A673 (cell line): ENCODE data around the gene MYCL. TPM values are rescaled to one million over a fixed set of nuclear protein-coding genes. Genes with fewer than 3 reads are reported as not detected.

Experiments used
- BruUV-seq: library from RNA; stranded (reverse); fragments of 400-500 nt; replicated peaks from 2 replicates; lab custom pipeline; 2021; lab: Mats Ljungman, UMichigan
- CTCF ChIA-PET: fragments of 300-600 bp; sonication (Branson Sonifier 250); formaldehyde crosslinking; loops from one replicate; lab custom pipeline; 2022; ENCODE audit warnings: antibody characterized with exemption; lab: Charles Lee
- POLR2A ChIA-PET: fragments of 300-600 bp; sonication (Branson Sonifier 250); formaldehyde crosslinking; loops from one replicate; lab custom pipeline; 2022; ENCODE audit warnings: antibody characterized with exemption; ENCODE audit not compliant: low non-redundant PET; lab: Charles Lee
- DNase-seq: peaks from one replicate; pipeline ENCODE4 v3.0.0-alpha.2; 2015; ENCODE audit warnings: low spot score
- H3K27ac ChIP-seq: fragments of 200-600 bp; sonication (generic); 2 replicates; pipeline ENCODE4 v1.5.1; 2016; ENCODE audit warnings: mixed run types, low read depth, mild to moderate bottlenecking, mixed read lengths, antibody characterized with exemption, low read length; ENCODE audit not compliant: poor library complexity, severe bottlenecking
- H3K27me3 ChIP-seq: fragments of 200-600 bp; sonication (generic); replicated peaks from 2 replicates; pipeline ENCODE4 v1.6.1; 2017; ENCODE audit warnings: mixed run types, low read depth, mild to moderate bottlenecking, mixed read lengths, antibody characterized with exemption, low read length; ENCODE audit not compliant: insufficient read depth, poor library complexity
- H3K36me3 ChIP-seq: fragments of 200-600 bp; sonication (generic); 2 replicates; pipeline ENCODE4 v1.6.1; 2016; ENCODE audit warnings: mixed run types, mild to moderate bottlenecking, mixed read lengths, antibody characterized with exemption, low read length; ENCODE audit not compliant: insufficient read depth, poor library complexity, severe bottlenecking
- H3K4me1 ChIP-seq: fragments of 200-600 bp; sonication (generic); 2 replicates; pipeline ENCODE4 v1.6.1; 2017; ENCODE audit warnings: mixed run types, mild to moderate bottlenecking, mixed read lengths, antibody characterized with exemption, low read length; ENCODE audit not compliant: insufficient read depth, poor library complexity, severe bottlenecking
- H3K4me3 ChIP-seq: fragments of 200-600 bp; sonication (generic); 2 replicates; pipeline ENCODE4 v1.5.1; 2016; ENCODE audit warnings: low read depth, mixed run types, mild to moderate bottlenecking, mixed read lengths, low read length; ENCODE audit not compliant: poor library complexity, severe bottlenecking
- H3K9me3 ChIP-seq: fragments of 200-600 bp; sonication (generic); 2 replicates; pipeline ENCODE4 v1.6.1; 2016; ENCODE audit warnings: mixed run types, low read depth, mild to moderate bottlenecking, mixed read lengths, antibody characterized with exemption, low read length; ENCODE audit not compliant: poor library complexity, severe bottlenecking
- EZH2 ChIP-seq: fragments of 200-600 bp; sonication (generic); IDR thresholded peaks from 2 replicates; pipeline ENCODE4 v1.6.1; 2017; ENCODE audit warnings: borderline replicate concordance, low read depth, mild to moderate bottlenecking, mixed read lengths, antibody characterized with exemption, low read length; ENCODE audit not compliant: poor library complexity, severe bottlenecking
- intact Hi-C: fragments of 100-400 bp; cut with micrococcal nuclease; formaldehyde crosslinking; loops from one replicate; pipeline ENCODE4 v1.10.0; 2022; ENCODE audit not compliant: unreplicated experiment
- total RNA-seq: library from RNA; stranded (reverse); gene quantifications from 2 replicates; pipeline ENCODE4 v1.2.3, GENCODE V29; 2021
- TF ChIP-seq, protein P1 (sequence below): fragments of 300-800, 200-600 bp; sonication (generic); conservative IDR thresholded peaks from 2 replicates; pipeline ENCODE4 v1.5.1; 2017; ENCODE audit warnings: low read depth, mild to moderate bottlenecking, antibody characterized with exemption, low read length, moderate library complexity, mixed read lengths

MYCL gene
- total RNA-seq, 1 experiment from 2014 or later = 0.58 TPM

DNA sequence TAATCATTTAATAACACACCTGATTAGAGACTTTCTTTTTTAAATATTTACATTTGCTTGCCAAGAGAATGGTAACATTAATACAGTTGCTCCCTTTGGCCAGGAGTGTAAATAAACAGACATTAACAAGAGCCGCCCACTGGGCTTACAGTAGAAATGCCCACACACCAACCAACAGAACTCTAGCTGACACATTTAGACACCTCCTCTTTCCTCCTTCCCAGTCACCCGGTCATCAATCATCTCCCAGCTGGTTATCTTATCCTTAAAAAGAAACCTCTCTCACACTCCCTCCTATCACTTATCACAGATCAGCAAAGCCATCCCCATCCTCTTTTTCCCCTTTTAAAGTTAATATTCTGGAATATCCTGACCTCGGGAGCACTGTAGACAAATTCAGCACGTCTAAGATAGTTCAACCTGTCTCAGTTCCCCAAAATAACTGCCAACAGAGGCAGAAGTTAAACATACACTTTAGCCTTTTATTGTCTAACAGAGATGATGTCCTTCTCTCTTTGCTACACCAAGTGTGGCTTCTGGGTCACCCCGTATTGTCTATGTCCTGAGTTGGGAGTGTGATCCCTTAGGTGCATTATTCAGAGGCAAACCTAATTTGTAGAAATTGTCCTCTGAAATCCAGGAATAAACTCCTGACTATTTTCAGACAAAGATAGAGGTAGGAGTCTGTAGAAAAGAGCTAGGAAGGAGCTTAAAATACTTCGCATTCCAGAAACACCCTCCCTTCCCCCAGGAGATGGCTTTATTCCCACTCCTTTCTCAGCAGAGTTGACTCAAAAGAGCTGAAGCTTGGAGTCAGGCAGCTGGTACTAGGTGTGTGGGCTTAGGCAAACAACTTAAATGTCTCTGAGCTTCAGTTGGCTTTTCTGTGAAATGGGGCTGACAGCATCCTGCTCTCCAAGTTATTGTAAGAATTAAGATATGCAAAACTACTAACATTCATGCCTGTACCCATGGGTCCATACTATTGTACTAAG, 8.8 kb downstream of the MYCL start:
- intact Hi-C loops = no loop called here
- Histone ChIP-seq H3K27me3 (no peaks in the 10 kb centered on the region), H3K27ac (peak overlapping the region; percentile 51), H3K4me3 (no peak overlapping the region), H3K9me3 (no peaks in the 10 kb centered on the region), H3K36me3 (no peaks in the 10 kb centered on the region), H3K4me1 (peaks cover 17% of the 10 kb centered on the region)
- no TSS peak for BruUV-seq
- ChIA-PET POLR2A (no interaction called here), CTCF (no interaction called here)
- TF ChIP-seq, protein P1, sequence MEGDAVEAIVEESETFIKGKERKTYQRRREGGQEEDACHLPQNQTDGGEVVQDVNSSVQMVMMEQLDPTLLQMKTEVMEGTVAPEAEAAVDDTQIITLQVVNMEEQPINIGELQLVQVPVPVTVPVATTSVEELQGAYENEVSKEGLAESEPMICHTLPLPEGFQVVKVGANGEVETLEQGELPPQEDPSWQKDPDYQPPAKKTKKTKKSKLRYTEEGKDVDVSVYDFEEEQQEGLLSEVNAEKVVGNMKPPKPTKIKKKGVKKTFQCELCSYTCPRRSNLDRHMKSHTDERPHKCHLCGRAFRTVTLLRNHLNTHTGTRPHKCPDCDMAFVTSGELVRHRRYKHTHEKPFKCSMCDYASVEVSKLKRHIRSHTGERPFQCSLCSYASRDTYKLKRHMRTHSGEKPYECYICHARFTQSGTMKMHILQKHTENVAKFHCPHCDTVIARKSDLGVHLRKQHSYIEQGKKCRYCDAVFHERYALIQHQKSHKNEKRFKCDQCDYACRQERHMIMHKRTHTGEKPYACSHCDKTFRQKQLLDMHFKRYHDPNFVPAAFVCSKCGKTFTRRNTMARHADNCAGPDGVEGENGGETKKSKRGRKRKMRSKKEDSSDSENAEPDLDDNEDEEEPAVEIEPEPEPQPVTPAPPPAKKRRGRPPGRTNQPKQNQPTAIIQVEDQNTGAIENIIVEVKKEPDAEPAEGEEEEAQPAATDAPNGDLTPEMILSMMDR = no peak
- TF ChIP-seq EZH2 = no peak
- DNase-seq = peak; percentile 61

DNA sequence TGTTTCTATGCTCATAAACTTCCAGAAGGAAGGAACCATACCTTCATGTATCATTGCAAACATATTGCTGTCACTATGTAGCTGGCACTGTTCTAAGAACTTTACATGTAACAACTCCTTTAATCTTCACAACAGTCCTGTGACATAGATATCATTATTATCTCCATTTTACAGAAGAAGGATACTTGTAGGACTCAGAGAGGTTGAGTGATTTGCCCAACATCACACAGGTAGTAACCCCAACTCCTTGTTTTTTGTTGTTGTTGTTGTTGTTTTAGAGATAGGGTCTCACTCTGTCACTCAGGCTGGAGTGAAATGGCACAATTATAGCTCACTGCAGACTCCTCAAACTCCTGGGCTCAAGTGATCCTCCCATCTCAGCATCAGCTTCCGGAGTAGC, 10.8 kb downstream of the MYCL start:
- CTCF ChIA-PET = no interaction called here
- no peaks in the 10 kb centered on the region for H3K36me3 ChIP-seq
- intact Hi-C loops = no loop called here
- H3K9me3 ChIP-seq = no peaks in the 10 kb centered on the region
- no peak for DNase-seq
- POLR2A ChIA-PET = no interaction called here
- no peak overlapping the region for H3K27ac ChIP-seq
- H3K4me1 ChIP-seq = peaks cover 17% of the 10 kb centered on the region
- no peaks in the 10 kb centered on the region for H3K27me3 ChIP-seq
- BruUV-seq = no TSS peak
- no peak overlapping the region for H3K4me3 ChIP-seq
- no peak for TF ChIP-seq EZH2
- TF ChIP-seq, protein P1 = no peak

DNA sequence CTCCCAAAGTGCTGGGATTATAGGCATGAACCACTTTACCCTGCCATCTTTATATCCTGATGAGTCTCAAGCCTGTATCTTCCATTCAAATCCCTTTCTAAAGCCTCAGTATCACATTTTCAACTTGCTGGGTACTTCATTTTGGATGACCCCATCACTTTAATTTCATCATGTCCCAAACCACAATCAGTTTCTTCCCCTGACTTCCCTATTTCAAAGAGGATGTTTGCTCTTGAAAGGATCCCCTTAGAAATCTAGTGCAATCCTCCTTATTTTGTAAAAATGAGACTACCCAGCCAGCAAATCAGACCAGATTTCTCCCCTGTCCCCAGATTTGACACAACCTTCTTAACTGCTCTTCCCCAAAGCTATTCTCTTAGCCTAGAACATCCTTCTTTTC, 11.4 kb downstream of the MYCL start:
- no peaks in the 10 kb centered on the region for H3K27me3 ChIP-seq
- H3K9me3 ChIP-seq = no peaks in the 10 kb centered on the region
- no peaks in the 10 kb centered on the region for H3K36me3 ChIP-seq
- DNase-seq = no peak
- BruUV-seq = no TSS peak
- no peak overlapping the region for H3K27ac ChIP-seq
- peaks cover 17% of the 10 kb centered on the region for H3K4me1 ChIP-seq
- ChIA-PET CTCF (no interaction called here), POLR2A (no interaction called here)
- H3K4me3 ChIP-seq = no peak overlapping the region
- TF ChIP-seq, protein P1 = no peak
- TF ChIP-seq EZH2 = no peak
- intact Hi-C loops = no loop called here
